Ovary (tissue), 9 donors: ENCODE measurements around the gene NCAM1. TPM values are rescaled to one million over a fixed set of nuclear protein-coding genes. Genes with fewer than 3 reads are reported as not detected.

Experiments
- DNase-seq, 5 donors: peaks; one replicate each; pipeline ENCODE4 v3.0.0-alpha.2; 2019 to 2020
- H3K27ac ChIP-seq, 2 donors: fragments of 200-600 bp; one replicate each; pipeline versions ENCODE4 v1.5.1 to v1.8.0; 2019 to 2022
- H3K27me3 ChIP-seq: fragments of 200-600 bp; one replicate; pipeline ENCODE4 v1.8.0; 2022
- H3K36me3 ChIP-seq: fragments of 200-600 bp; sonication (generic); one replicate; pipeline ENCODE4 v1.5.1; 2019
- H3K4me1 ChIP-seq: one replicate; pipeline ENCODE4 v1.8.1; 2013; ENCODE audit warnings: mild to moderate bottlenecking, moderate library complexity; ENCODE audit not compliant: insufficient read depth
- H3K4me3 ChIP-seq: fragments of 200-600 bp; sonication (generic); one replicate; pipeline ENCODE4 v1.5.1; 2017
- H3K9me3 ChIP-seq, 2 donors: fragments of 200-600 bp in 1 of 2; sonication (generic) in 1 of 2; one replicate each; pipeline versions ENCODE4 v1.5.1 to v1.8.1; 2013 to 2019; ENCODE audit warnings: mild to moderate bottlenecking in 1 of 2, moderate library complexity in 1 of 2
- EP300 ChIP-seq: sonication (generic); formaldehyde crosslinking; IDR thresholded peaks from one replicate; pipeline ENCODE4 v1.6.1; 2017; ENCODE audit warnings: antibody characterized with exemption
- POLR2A ChIP-seq: fragments of 450-650 bp; IDR thresholded peaks from one replicate; pipeline ENCODE4 v1.6.1; 2017; ENCODE audit warnings: antibody characterized with exemption, mild to moderate bottlenecking, moderate library complexity
- WGBS, 3 donors: extraction: QIAGEN DNeasy Blood & Tissue Kit in 1 of 3; methylation state at CpG; one replicate each; pipeline versions ENCODE4 v1.1.5 to v1.1.7; 2013 to 2017; 5-methylcytosine and 5-hydroxymethylcytosine counted together
- intact Hi-C, 4 donors: fragments of 100-400 bp; cut with DNase I; formaldehyde crosslinking; loops; one replicate each; pipeline versions ENCODE4 v1.11.0 to v1.15.1; 2022 to 2023
- polyA plus RNA-seq, 2 donors: library from polyadenylated mRNA; stranded (reverse); fragments of 200-250 nt in 1 of 2; fragments of 350-450 nt in 1 of 2; fragmentation: Illumina TruSeq in 1 of 2; extraction: RNeasy Lipid Tissue Mini Kit (QIAGEN cat#74804) in 1 of 2; gene quantifications; one replicate each; pipeline ENCODE4 v1.2.3, GENCODE V29; 2013 to 2014
- total RNA-seq, 7 donors: library from RNA; depleted of rRNA in 2 of 7; stranded (reverse); fragments of >200 nt in 2 of 7; fragmentation: NEBNext Ultra II Directional in 3 of 7; extraction: Animal tissue kit (Norgen Biotek cat#: 25700) in 3 of 7; gene quantifications; one replicate each; pipeline versions ENCODE4 v1.1.0 to v1.2.4, GENCODE V29; 2016 to 2023
- TF ChIP-seq, protein P1 (sequence below), 3 donors: fragments of 450-650 bp in 2 of 3; fragments of 200-600 bp in 1 of 3; IDR thresholded peaks; one replicate each; pipeline versions ENCODE4 v1.5.1 to v1.8.0; 2016 to 2022; ENCODE audit warnings: antibody characterized with exemption in 3 of 3, mild to moderate bottlenecking in 1 of 3
- donor health status: DM: no; HTN: no; CAD: no; lungs with moderate emphysema.
- donor health status: DM: no; HTN: no; CAD: no.
- donor health status: Bipolar disorder and iron deficiency.
- donor health status: DM: yes; HTN: yes; CAD: no.
- donor health status: DM: no; HTN: no; CAD: no.
- donor health status: DM: yes; HTN: yes; CAD: no.

Gene NCAM1
- total and polyA plus RNA-seq, 9 donors = 23.0 to 194 (median 106) TPM

DNA sequence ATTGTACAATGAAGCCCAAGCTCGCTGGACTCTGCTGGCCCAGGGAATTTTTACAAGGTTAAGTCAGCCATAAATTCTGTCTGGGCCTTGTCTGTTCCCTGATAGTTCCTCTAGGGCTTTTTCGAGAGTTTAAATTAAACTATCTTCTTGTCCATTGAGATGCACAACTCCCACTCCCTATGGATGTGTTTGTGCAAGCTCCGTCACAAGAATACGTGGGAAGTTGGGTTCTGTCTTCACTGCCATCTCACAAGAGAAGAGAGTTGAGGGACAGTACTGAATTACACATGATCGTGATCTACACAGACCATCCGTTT, 199.5 kb downstream of the NCAM1 start:
- Histone ChIP-seq H3K4me1 (peaks cover 20% of the 10 kb centered on the region), H3K27me3 (no peaks in the 10 kb centered on the region), H3K9me3 (no peaks in the 10 kb centered on the region), H3K4me3 (no peak overlapping the region), H3K36me3 (no peaks in the 10 kb centered on the region), H3K27ac (peak overlapping the region in 1 of 2 donors; percentile 1)
- WGBS, 3 donors = 37 to 51% (median 42%) methylated on average over 6 of the region's 6 CpGs
- TF ChIP-seq POLR2A = no peak
- no peak for TF ChIP-seq EP300
- TF ChIP-seq, protein P1, sequence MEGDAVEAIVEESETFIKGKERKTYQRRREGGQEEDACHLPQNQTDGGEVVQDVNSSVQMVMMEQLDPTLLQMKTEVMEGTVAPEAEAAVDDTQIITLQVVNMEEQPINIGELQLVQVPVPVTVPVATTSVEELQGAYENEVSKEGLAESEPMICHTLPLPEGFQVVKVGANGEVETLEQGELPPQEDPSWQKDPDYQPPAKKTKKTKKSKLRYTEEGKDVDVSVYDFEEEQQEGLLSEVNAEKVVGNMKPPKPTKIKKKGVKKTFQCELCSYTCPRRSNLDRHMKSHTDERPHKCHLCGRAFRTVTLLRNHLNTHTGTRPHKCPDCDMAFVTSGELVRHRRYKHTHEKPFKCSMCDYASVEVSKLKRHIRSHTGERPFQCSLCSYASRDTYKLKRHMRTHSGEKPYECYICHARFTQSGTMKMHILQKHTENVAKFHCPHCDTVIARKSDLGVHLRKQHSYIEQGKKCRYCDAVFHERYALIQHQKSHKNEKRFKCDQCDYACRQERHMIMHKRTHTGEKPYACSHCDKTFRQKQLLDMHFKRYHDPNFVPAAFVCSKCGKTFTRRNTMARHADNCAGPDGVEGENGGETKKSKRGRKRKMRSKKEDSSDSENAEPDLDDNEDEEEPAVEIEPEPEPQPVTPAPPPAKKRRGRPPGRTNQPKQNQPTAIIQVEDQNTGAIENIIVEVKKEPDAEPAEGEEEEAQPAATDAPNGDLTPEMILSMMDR (IDR thresholded peaks at IDR 0.05) = no peak
- no peak for DNase-seq
- intact Hi-C loops = loop anchor here in 1 of 4 donors (5.0 kb wide), 1 partner anchor 37 kb away; no protein-coding TSS in a partner anchor

DNA sequence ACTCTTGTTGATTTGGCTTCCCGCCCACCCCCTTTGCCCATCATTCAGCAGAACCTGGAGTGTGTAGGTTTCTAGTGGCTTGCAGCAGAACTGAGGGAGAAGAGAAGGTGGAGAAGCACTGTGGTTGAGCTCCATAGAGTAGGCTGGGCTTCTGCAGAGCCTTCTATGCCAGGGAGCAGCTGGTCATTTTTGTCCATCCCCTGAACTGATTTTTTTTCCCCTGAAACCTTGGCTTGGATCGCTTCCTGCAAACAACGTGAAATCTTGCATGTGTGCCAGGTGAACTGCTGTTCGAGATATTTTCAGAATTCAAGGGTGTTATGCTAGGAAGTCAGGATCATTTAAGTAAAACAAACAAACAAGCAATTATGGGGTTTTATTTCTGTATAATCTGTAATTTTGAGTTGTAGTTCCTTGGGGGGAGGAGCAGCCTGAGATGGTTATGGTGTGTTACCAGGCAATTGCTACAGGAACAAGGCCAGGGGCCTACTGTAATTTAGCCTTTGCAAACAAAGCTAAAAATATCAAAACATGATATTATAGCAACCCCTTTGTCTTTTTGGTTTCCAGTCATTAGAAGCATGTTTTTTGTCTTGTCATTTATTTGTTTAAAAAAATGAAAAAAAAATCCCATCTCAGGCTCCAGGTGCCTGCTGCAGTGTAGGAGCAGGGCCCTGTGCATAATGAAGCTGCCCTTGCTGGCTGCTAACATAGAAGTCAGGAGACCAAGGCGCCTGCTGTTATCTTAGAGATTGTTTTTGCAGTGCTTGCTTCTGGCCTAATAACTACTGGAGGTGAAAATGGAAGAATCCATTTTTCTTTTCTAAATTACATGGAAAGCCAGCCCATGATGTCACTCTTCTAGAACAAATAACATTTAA, 200.7 kb downstream of the NCAM1 start:
- TF ChIP-seq POLR2A = no peak
- TF ChIP-seq, protein P1 (IDR thresholded peaks at IDR 0.05) = no peak
- 12 to 24% (median 23%) methylated on average over 5 of the region's 5 CpGs for WGBS, 3 donors
- H3K4me1 ChIP-seq = peaks cover 20% of the 10 kb centered on the region
- peak in 4 of 5 donors; percentile 44 to 48 (median 46) for DNase-seq
- intact Hi-C loops = loop anchor here in 1 of 4 donors (5.0 kb wide), 1 partner anchor 35 kb away; no protein-coding TSS in a partner anchor
- H3K9me3 ChIP-seq = no peaks in the 10 kb centered on the region
- H3K27me3 ChIP-seq = no peaks in the 10 kb centered on the region
- H3K4me3 ChIP-seq = no peak overlapping the region
- peak overlapping the region in 1 of 2 donors; percentile 62 for H3K27ac ChIP-seq
- no peaks in the 10 kb centered on the region for H3K36me3 ChIP-seq

DNA sequence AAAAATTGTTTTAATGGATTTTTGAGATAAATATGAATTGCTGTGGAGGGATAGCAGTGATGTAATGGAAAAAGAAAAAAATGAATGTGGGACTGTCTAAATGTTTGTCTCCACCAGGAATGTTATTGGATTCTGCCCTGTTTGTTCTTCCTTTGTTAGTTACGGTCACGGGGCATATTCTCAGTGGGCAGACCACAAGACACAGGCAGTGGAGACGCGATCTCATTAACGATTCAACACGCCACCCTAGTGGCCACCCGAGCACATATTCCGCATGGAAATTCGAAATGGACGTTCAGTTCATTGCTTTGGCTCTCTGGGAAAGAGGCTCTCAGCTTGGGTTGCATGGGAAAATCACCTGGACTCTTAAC, 201.4 kb downstream of the NCAM1 start:
- DNase-seq = peak; percentile 44 to 72 (median 58)
- H3K9me3 ChIP-seq = no peaks in the 10 kb centered on the region
- TF ChIP-seq EP300 (no peak), POLR2A (no peak)
- TF ChIP-seq, protein P1 (IDR thresholded peaks at IDR 0.05) = peak; percentile 22 to 64 (median 62)
- H3K4me1 ChIP-seq = peaks cover 20% of the 10 kb centered on the region
- intact Hi-C loops = loop anchor here in 1 of 4 donors (5.0 kb wide), 1 partner anchor 35 kb away; no protein-coding TSS in a partner anchor
- 21 to 40% (median 28%) methylated on average over 10 of the region's 10 CpGs for WGBS, 3 donors
- no peak overlapping the region for H3K4me3 ChIP-seq
- H3K27me3 ChIP-seq = no peaks in the 10 kb centered on the region
- H3K36me3 ChIP-seq = no peaks in the 10 kb centered on the region
- H3K27ac ChIP-seq = peak overlapping the region; percentile 7 to 62

DNA sequence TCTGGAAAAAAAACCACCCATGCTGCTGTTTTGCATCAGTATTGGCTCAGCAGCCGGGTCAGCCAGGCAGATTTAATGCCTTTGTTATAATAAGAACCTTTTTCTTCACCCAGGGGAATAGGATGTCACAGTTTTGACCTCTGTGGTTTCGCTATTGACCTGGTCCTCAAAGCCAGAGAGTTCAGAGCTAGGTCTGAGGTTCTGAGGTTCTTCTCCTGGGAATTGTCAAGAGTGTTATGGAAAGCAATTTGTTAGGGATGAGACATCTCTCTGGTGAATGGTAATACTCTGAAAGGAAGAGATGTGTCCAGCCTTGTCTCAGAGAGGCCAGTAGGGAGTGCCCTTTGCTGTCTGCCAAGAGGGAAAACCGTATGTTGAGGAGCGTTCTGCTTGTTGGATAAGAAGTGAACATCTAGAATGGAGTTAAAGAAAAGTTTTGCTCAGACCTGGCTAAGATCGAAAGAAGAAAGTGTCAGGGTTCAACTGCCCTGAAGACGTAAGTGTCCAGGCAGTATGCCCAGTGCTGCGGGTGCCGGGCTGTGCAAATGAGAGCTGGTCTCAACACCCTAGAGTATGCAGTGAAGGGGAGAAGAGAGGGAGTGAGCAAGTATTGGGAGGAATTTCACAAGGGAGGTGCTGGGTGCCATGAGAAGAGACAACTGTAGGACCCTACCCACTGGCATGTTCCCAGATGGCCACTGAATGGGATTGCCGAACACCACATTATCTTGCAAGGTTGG, 202.2 kb downstream of the NCAM1 start:
- Histone ChIP-seq H3K9me3 (no peaks in the 10 kb centered on the region), H3K27ac (peak overlapping the region; percentile 7 to 62), H3K4me1 (peaks cover 20% of the 10 kb centered on the region), H3K36me3 (no peaks in the 10 kb centered on the region), H3K27me3 (no peaks in the 10 kb centered on the region), H3K4me3 (no peak overlapping the region)
- intact Hi-C loops = loop anchor here in 1 of 4 donors (5.0 kb wide), 1 partner anchor 34 kb away; no protein-coding TSS in a partner anchor
- 50 to 68% (median 64%) methylated on average over 9 of the region's 9 CpGs for WGBS, 3 donors
- peak in 3 of 5 donors; percentile 24 to 50 (median 27) for DNase-seq
- TF ChIP-seq EP300 (no peak), POLR2A (no peak)
- TF ChIP-seq, protein P1 (IDR thresholded peaks at IDR 0.05) = no peak
